Stimulated activated naive B cell treated with anti-CD40 and anti-IgM and Interleukin-4, amounts not matched to agents 10 μg/mL and 1 μg/mL and 100 μg/mL, for 72 hours (primary cell): ENCODE measurements around the gene RFX1.
"Not testable (repeated sequence)": the region's sequence is repeated elsewhere in the genome, so short reads cannot be mapped to it uniquely, and the experiment has no call there.

Experiments
- ATAC-seq, 2 donors: fragments of 150-1000 bp; cut with Tn5 transposase; replicated peaks; 2 replicates each; pipeline ENCODE4 v1.10.0; 2021; ENCODE audit warnings: moderate library complexity in 1 of 2
- DNase-seq: peaks from one replicate; pipeline ENCODE4 v3.0.0; 2021
- H3K27ac Mint-ChIP-seq: one replicate; pipeline ENCODE4 v1.8.0; 2022; ENCODE audit warnings: mild to moderate bottlenecking, mixed read lengths
- H3K27me3 Mint-ChIP-seq, 2 donors: one replicate each; pipeline ENCODE4 v1.8.0; 2022; ENCODE audit warnings: mixed read lengths in 2 of 2
- H3K36me3 Mint-ChIP-seq, 2 donors: one replicate each; pipeline ENCODE4 v1.8.0; 2022; ENCODE audit warnings: mixed read lengths in 2 of 2, mild to moderate bottlenecking in 1 of 2
- H3K4me1 Mint-ChIP-seq, 2 donors: one replicate each; pipeline ENCODE4 v1.8.0; 2022; ENCODE audit warnings: mixed read lengths in 2 of 2, mild to moderate bottlenecking in 1 of 2
- H3K4me3 Mint-ChIP-seq, 2 donors: one replicate each; pipeline ENCODE4 v1.8.0; 2022; ENCODE audit warnings: mild to moderate bottlenecking in 2 of 2, mixed read lengths in 2 of 2, moderate library complexity in 1 of 2
- H3K9me3 Mint-ChIP-seq, 2 donors: one replicate each; pipeline ENCODE4 v1.8.0; 2022; ENCODE audit warnings: mixed read lengths in 2 of 2, mild to moderate bottlenecking in 1 of 2

Gene RFX1

GRCh38 chr19:14006085-14006765 lies at the start of gene RFX1:
RFX1 (minus strand) TSS chr19:14006320; CDS start chr19:13993843, 12,477 bp downstream.
- peak within 1 kb of the TSS; percentile 99 for H3K27ac Mint-ChIP-seq
- H3K27me3 Mint-ChIP-seq = no peaks in the 10 kb centered on the region
- no peaks in the 10 kb centered on the region for H3K9me3 Mint-ChIP-seq
- peak within 1 kb of the TSS; percentile 88 to 89 for H3K4me3 Mint-ChIP-seq
- ATAC-seq = peak; percentile 83 to 84
- H3K36me3 Mint-ChIP-seq = peaks cover 0 to 3% of the 10 kb centered on the region in 2 donors
- DNase-seq = peak; percentile 99
- H3K4me1 Mint-ChIP-seq = peaks cover 33 to 50% of the 10 kb centered on the region in 2 donors

- H3K9me3 Mint-ChIP-seq = peaks cover 0 to 3% of the 10 kb centered on the region in 2 donors
- H3K27me3 Mint-ChIP-seq = peaks cover 33 to 52% of the 10 kb centered on the region in 2 donors
- ATAC-seq (no peak), DNase-seq (no peak)
- H3K4me3 Mint-ChIP-seq = no peak overlapping the region
- H3K27ac Mint-ChIP-seq = no peak overlapping the region
- peaks cover 16 to 18% of the 10 kb centered on the region in 2 donors for H3K4me1 Mint-ChIP-seq
- H3K36me3 Mint-ChIP-seq = peaks cover 20 to 33% of the 10 kb centered on the region in 2 donors
These were observed 49.3 kb upstream of the RFX1 start for GRCh38 chr19:14055396-14055795.

GRCh38 chr19:14054721-14055120 lies 48.6 kb upstream of the RFX1 start:
- no peak for DNase-seq
- H3K4me1 Mint-ChIP-seq = peaks cover 15 to 16% of the 10 kb centered on the region in 2 donors

GRCh38 chr19:14054099-14054498 lies 48.0 kb upstream of the RFX1 start:
- H3K9me3 Mint-ChIP-seq = peaks cover 0 to 3% of the 10 kb centered on the region in 2 donors
- H3K36me3 Mint-ChIP-seq = peaks cover 22 to 40% of the 10 kb centered on the region in 2 donors
- no peak overlapping the region for H3K4me3 Mint-ChIP-seq
- H3K4me1 Mint-ChIP-seq = peaks cover 12 to 16% of the 10 kb centered on the region in 2 donors
- DNase-seq (no peak), ATAC-seq (no peak)
- peak overlapping the region; percentile 10 for H3K27ac Mint-ChIP-seq
- peaks cover 21 to 40% of the 10 kb centered on the region in 2 donors for H3K27me3 Mint-ChIP-seq

More at GRCh38 chr19:14054721-14055120, 48.6 kb upstream of the RFX1 start:
- no peak overlapping the region for H3K27ac Mint-ChIP-seq
- peak in 1 of 2 donors; percentile 12 for ATAC-seq
- H3K9me3 Mint-ChIP-seq = peaks cover 0 to 3% of the 10 kb centered on the region in 2 donors
- H3K4me3 Mint-ChIP-seq = no peak overlapping the region
- H3K27me3 Mint-ChIP-seq = peaks cover 26 to 46% of the 10 kb centered on the region in 2 donors
- peaks cover 22 to 40% of the 10 kb centered on the region in 2 donors for H3K36me3 Mint-ChIP-seq

- DNase-seq = no peak
- Mint-ChIP-seq H3K4me1 (peaks cover 7 to 12% of the 10 kb centered on the region in 2 donors), H3K27ac (no peak overlapping the region), H3K27me3 (peaks cover 15 to 34% of the 10 kb centered on the region in 2 donors), H3K9me3 (peaks cover under 1 to 3% of the 10 kb centered on the region in 2 donors), H3K4me3 (no peak overlapping the region), H3K36me3 (peaks cover 24 to 46% of the 10 kb centered on the region in 2 donors)
- no peak for ATAC-seq
These were observed 47.4 kb upstream of the RFX1 start for GRCh38 chr19:14053500-14053899.

- peaks cover 2 to 10% of the 10 kb centered on the region in 2 donors for H3K4me1 Mint-ChIP-seq
- no peak for ATAC-seq
- H3K36me3 Mint-ChIP-seq = peaks cover 28 to 50% of the 10 kb centered on the region in 2 donors
- no peak overlapping the region for H3K4me3 Mint-ChIP-seq
- H3K27ac Mint-ChIP-seq = no peak overlapping the region
- DNase-seq = no peak
- peaks cover 2 to 3% of the 10 kb centered on the region in 2 donors for H3K9me3 Mint-ChIP-seq
- H3K27me3 Mint-ChIP-seq = peaks cover 10 to 29% of the 10 kb centered on the region in 2 donors
These were observed 46.9 kb upstream of the RFX1 start for GRCh38 chr19:14053032-14053431.

- H3K27me3 Mint-ChIP-seq = peaks cover 5 to 24% of the 10 kb centered on the region in 2 donors
- H3K9me3 Mint-ChIP-seq = peaks cover 2 to 3% of the 10 kb centered on the region in 2 donors
- peak overlapping the region; percentile 63 for H3K27ac Mint-ChIP-seq
- no peak for DNase-seq
- peaks cover 0 to 5% of the 10 kb centered on the region in 2 donors for H3K4me1 Mint-ChIP-seq
- ATAC-seq = no peak
- peaks cover 28 to 50% of the 10 kb centered on the region in 2 donors for H3K36me3 Mint-ChIP-seq
- no peak overlapping the region for H3K4me3 Mint-ChIP-seq
These were observed 46.4 kb upstream of the RFX1 start for GRCh38 chr19:14052470-14052869.

- ATAC-seq (no peak), DNase-seq (no peak)
- Mint-ChIP-seq H3K4me1 (peaks cover 0 to 5% of the 10 kb centered on the region in 2 donors), H3K4me3 (no peak overlapping the region), H3K9me3 (peaks cover 2 to 3% of the 10 kb centered on the region in 2 donors), H3K36me3 (peaks cover 28 to 50% of the 10 kb centered on the region in 2 donors), H3K27ac (peak overlapping the region; percentile 63), H3K27me3 (peaks cover 3 to 19% of the 10 kb centered on the region in 2 donors)
These were observed 45.9 kb upstream of the RFX1 start for GRCh38 chr19:14051980-14052379.

- not testable (repeated sequence) for ATAC-seq, DNase-seq, H3K27ac Mint-ChIP-seq, H3K4me3 Mint-ChIP-seq, H3K9me3 Mint-ChIP-seq
- Mint-ChIP-seq H3K27me3 (peaks cover 0 to 11% of the 10 kb centered on the region in 2 donors), H3K4me1 (peaks cover 0 to 11% of the 10 kb centered on the region in 2 donors), H3K36me3 (peaks cover 33 to 56% of the 10 kb centered on the region in 2 donors)
These were observed 44.8 kb upstream of the RFX1 start for GRCh38 chr19:14050961-14051360.

GRCh38 chr19:14050512-14050911 lies 44.4 kb upstream of the RFX1 start:
- Mint-ChIP-seq H3K4me1 (peaks cover 0 to 12% of the 10 kb centered on the region in 2 donors), H3K27me3 (peaks cover 0 to 10% of the 10 kb centered on the region in 2 donors), H3K9me3 (peaks cover 2 to 3% of the 10 kb centered on the region in 2 donors), H3K36me3 (peaks cover 35 to 61% of the 10 kb centered on the region in 2 donors), H3K4me3 (no peak overlapping the region), H3K27ac (no peak overlapping the region)
- DNase-seq (no peak), ATAC-seq (no peak)

- peak; percentile 79 to 82 for ATAC-seq
- H3K27ac Mint-ChIP-seq = peak overlapping the region; percentile 56
- peaks cover 35 to 54% of the 10 kb centered on the region in 2 donors for H3K36me3 Mint-ChIP-seq
- peaks cover 0 to 12% of the 10 kb centered on the region in 2 donors for H3K4me1 Mint-ChIP-seq
- peak; percentile 33 for DNase-seq
- H3K27me3 Mint-ChIP-seq = no peaks in the 10 kb centered on the region
- peaks cover 2 to 3% of the 10 kb centered on the region in 2 donors for H3K9me3 Mint-ChIP-seq
- no peak overlapping the region for H3K4me3 Mint-ChIP-seq
These were observed 42.5 kb upstream of the RFX1 start for GRCh38 chr19:14048443-14049153.

- H3K27ac Mint-ChIP-seq, DNase-seq, H3K9me3 Mint-ChIP-seq, ATAC-seq, H3K4me3 Mint-ChIP-seq, H3K27me3 Mint-ChIP-seq: not testable (repeated sequence)
- peaks cover 38 to 54% of the 10 kb centered on the region in 2 donors for H3K36me3 Mint-ChIP-seq
- H3K4me1 Mint-ChIP-seq = peaks cover 3 to 15% of the 10 kb centered on the region in 2 donors
These were observed 41.7 kb upstream of the RFX1 start for GRCh38 chr19:14047866-14048265.

GRCh38 chr19:14042659-14043608 lies 36.8 kb upstream of the RFX1 start:
- Mint-ChIP-seq H3K27ac (peak overlapping the region; percentile 89), H3K36me3 (peaks cover 20 to 39% of the 10 kb centered on the region in 2 donors), H3K4me1 (peaks cover 12 to 19% of the 10 kb centered on the region in 2 donors)
- peak; percentile 67 to 76 for ATAC-seq
- H3K9me3 Mint-ChIP-seq, H3K4me3 Mint-ChIP-seq, DNase-seq, H3K27me3 Mint-ChIP-seq: not testable (repeated sequence)
